Measurements from ENCODE around the gene MACF1. TPM values are rescaled to one million over a fixed set of nuclear protein-coding genes. Genes with fewer than 3 reads are reported as not detected.
"Not testable (repeated sequence)": the region's sequence is repeated elsewhere in the genome, so short reads cannot be mapped to it uniquely, and the experiment has no call there.

MACF1 gene
- total RNA-seq, 1 donor from 2014 or later = 185 TPM

DNA sequence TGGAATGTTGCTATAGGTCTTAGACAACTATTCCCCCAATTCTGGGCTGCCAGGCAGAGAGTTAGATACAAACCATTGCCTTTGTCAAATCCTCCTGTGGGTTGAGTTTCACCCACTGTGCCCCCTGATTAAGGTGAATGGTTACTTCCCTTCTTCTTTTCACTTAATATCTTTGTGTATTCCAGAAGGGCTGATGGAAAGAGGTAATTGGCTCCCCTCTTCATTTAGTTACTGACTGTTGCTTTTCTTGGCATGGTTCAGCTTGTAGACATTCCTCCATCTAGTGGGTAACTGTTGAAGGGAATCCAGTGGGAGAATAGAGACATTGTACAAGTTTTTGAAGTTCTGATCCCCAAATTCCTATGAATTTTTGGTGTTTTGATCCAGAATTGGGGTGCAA, 43.8 kb upstream of the MACF1 start:
- DNase-seq (ENCODE audit: low read depth, low spot score) = no peak
- H3K4me3 Mint-ChIP-seq = no peak overlapping the region

GRCh38 chr1:39161811-39162210, 42.7 kb upstream of the MACF1 start:
- H3K27ac Mint-ChIP-seq (ENCODE audit: unreplicated experiment) = not testable (repeated sequence)

More for the DNA sequence above, 43.8 kb upstream of the MACF1 start:
- Mint-ChIP-seq H3K9me3 (no peaks in the 10 kb centered on the region), H3K27ac (ENCODE audit: unreplicated experiment) (no peak overlapping the region), H3K27me3 (ENCODE audit: low read depth) (peaks cover 31% of the 10 kb centered on the region), H3K36me3 (ENCODE audit: low read depth) (no peaks in the 10 kb centered on the region), H3K4me1 (peaks cover 28% of the 10 kb centered on the region)
- TF ChIP-seq CTCF (conservative IDR thresholded peaks at IDR 0.05) = no peak

DNA sequence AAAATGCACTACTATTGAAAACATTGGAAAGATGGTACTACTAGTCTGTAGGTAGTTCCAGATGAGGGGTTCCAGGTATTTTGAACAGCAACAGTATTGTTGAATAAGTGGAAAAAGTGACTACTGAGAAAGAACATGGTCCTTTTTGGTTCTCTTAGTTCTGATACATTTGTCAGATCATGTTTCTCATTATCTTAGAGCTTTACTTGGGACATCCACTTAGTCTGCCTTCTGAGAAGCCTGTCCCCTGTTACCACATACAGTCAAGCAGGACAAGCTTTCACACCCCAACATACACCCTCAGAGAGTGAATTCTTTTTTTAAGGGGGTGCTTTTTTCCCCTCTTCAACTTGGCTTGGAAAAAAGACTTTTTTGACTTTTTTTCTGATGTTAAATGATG, 41.0 kb upstream of the MACF1 start:
- no peak for TF ChIP-seq CTCF (conservative IDR thresholded peaks at IDR 0.05)
- H3K4me1 Mint-ChIP-seq = peaks cover 23% of the 10 kb centered on the region
- no peaks in the 10 kb centered on the region for H3K9me3 Mint-ChIP-seq
- H3K4me3 Mint-ChIP-seq = no peak overlapping the region
- DNase-seq (ENCODE audit: low read depth, low spot score) = no peak
- H3K27ac Mint-ChIP-seq (ENCODE audit: unreplicated experiment) = no peak overlapping the region
- H3K27me3 Mint-ChIP-seq (ENCODE audit: low read depth) = peaks cover 39% of the 10 kb centered on the region
- no peaks in the 10 kb centered on the region for H3K36me3 Mint-ChIP-seq (ENCODE audit: low read depth)

More at GRCh38 chr1:39161811-39162210, 42.7 kb upstream of the MACF1 start:
- H3K27me3 Mint-ChIP-seq (ENCODE audit: low read depth) = peaks cover 33% of the 10 kb centered on the region
- not testable (repeated sequence) for H3K36me3 Mint-ChIP-seq (ENCODE audit: low read depth); H3K4me3 Mint-ChIP-seq; DNase-seq (ENCODE audit: low read depth, low spot score); H3K9me3 Mint-ChIP-seq
- peaks cover 30% of the 10 kb centered on the region for H3K4me1 Mint-ChIP-seq

- Mint-ChIP-seq H3K27ac (ENCODE audit: unreplicated experiment) (no peak overlapping the region), H3K36me3 (ENCODE audit: low read depth) (no peaks in the 10 kb centered on the region), H3K4me3 (no peak overlapping the region), H3K27me3 (ENCODE audit: low read depth) (peaks cover 37% of the 10 kb centered on the region), H3K9me3 (no peaks in the 10 kb centered on the region), H3K4me1 (peaks cover 15% of the 10 kb centered on the region)
- no peak for TF ChIP-seq CTCF (conservative IDR thresholded peaks at IDR 0.05)
- DNase-seq (ENCODE audit: low read depth, low spot score) = no peak
Observed at GRCh38 chr1:39164256-39164655, 40.2 kb upstream of the MACF1 start.

DNA sequence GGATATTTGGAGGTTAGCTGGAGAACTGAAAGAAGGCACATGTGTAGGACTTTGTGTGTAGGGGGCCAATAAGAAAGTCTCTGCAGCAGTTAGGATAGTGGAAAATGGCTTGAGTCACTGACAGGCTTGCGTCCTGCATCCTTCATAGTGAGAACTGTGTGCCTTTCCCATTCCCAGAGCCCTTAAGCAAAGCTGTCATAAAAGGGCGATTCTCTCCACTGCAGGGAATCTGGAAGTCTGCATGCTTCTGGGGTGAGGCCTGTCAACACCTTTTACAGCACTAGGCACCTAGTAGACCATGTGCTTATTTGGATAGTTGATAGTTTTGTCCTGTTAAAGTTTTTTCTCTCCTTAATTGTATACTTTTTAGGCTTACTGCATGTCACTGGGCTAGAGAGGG, 39.4 kb upstream of the MACF1 start:
- Mint-ChIP-seq H3K4me3 (no peak overlapping the region), H3K27ac (ENCODE audit: unreplicated experiment) (no peak overlapping the region), H3K36me3 (ENCODE audit: low read depth) (no peaks in the 10 kb centered on the region), H3K4me1 (peaks cover 15% of the 10 kb centered on the region), H3K9me3 (no peaks in the 10 kb centered on the region), H3K27me3 (ENCODE audit: low read depth) (peaks cover 37% of the 10 kb centered on the region)
- DNase-seq (ENCODE audit: low read depth, low spot score) = no peak
- no peak for TF ChIP-seq CTCF (conservative IDR thresholded peaks at IDR 0.05)

GRCh38 chr1:39165488-39165887, 39.0 kb upstream of the MACF1 start:
- Mint-ChIP-seq H3K36me3 (ENCODE audit: low read depth) (no peaks in the 10 kb centered on the region), H3K4me3 (no peak overlapping the region), H3K4me1 (peaks cover 19% of the 10 kb centered on the region), H3K27ac (ENCODE audit: unreplicated experiment) (no peak overlapping the region), H3K9me3 (no peaks in the 10 kb centered on the region), H3K27me3 (ENCODE audit: low read depth) (peaks cover 40% of the 10 kb centered on the region)
- DNase-seq (ENCODE audit: low read depth, low spot score) = no peak
- no peak for TF ChIP-seq CTCF (conservative IDR thresholded peaks at IDR 0.05)
